ENCODE data around the gene CKAP2L.

DNA sequence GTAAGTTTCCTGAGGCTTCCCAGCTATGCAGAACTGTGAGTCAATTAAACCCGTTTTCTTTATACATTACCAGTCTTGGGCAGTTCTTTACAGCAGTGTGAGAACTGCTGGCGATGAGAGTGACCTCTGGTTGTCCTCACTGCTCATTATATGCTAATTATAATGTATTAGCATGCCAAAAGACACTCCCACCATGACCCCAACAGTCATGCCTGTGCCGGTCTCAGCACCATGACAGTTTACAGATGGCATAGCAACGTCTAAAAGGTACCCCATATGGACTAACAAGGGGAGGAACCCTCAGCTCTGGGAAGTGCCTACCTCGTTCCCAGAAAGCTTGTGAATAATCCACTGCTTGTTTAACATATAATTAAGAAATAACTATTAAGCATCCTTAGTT is 28.0 kb upstream of the CKAP2L start:
- no peak for TF ChIP-seq POLR2A (IDR thresholded peaks at IDR 0.05)
- TF ChIP-seq, protein P1, sequence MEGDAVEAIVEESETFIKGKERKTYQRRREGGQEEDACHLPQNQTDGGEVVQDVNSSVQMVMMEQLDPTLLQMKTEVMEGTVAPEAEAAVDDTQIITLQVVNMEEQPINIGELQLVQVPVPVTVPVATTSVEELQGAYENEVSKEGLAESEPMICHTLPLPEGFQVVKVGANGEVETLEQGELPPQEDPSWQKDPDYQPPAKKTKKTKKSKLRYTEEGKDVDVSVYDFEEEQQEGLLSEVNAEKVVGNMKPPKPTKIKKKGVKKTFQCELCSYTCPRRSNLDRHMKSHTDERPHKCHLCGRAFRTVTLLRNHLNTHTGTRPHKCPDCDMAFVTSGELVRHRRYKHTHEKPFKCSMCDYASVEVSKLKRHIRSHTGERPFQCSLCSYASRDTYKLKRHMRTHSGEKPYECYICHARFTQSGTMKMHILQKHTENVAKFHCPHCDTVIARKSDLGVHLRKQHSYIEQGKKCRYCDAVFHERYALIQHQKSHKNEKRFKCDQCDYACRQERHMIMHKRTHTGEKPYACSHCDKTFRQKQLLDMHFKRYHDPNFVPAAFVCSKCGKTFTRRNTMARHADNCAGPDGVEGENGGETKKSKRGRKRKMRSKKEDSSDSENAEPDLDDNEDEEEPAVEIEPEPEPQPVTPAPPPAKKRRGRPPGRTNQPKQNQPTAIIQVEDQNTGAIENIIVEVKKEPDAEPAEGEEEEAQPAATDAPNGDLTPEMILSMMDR (IDR thresholded peaks at IDR 0.05), result no peak
